Measurements from ENCODE around the gene NCKIPSD.

GRCh38 chr3:48633256-48633655 lies 52.5 kb downstream of the NCKIPSD start:
- TF ChIP-seq, protein P1, sequence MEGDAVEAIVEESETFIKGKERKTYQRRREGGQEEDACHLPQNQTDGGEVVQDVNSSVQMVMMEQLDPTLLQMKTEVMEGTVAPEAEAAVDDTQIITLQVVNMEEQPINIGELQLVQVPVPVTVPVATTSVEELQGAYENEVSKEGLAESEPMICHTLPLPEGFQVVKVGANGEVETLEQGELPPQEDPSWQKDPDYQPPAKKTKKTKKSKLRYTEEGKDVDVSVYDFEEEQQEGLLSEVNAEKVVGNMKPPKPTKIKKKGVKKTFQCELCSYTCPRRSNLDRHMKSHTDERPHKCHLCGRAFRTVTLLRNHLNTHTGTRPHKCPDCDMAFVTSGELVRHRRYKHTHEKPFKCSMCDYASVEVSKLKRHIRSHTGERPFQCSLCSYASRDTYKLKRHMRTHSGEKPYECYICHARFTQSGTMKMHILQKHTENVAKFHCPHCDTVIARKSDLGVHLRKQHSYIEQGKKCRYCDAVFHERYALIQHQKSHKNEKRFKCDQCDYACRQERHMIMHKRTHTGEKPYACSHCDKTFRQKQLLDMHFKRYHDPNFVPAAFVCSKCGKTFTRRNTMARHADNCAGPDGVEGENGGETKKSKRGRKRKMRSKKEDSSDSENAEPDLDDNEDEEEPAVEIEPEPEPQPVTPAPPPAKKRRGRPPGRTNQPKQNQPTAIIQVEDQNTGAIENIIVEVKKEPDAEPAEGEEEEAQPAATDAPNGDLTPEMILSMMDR (IDR thresholded peaks at IDR 0.05; ENCODE audit: extremely low read depth in 1 of 2, insufficient read depth in 1 of 2, low read depth in 1 of 2, low read length in 2 of 2) = no peak
- TF ChIP-seq POLR2A (IDR thresholded peaks at IDR 0.05; ENCODE audit: low read depth, low read length) (no peak), POLR2AphosphoS5 (IDR thresholded peaks at IDR 0.05; ENCODE audit: insufficient read depth, low read depth, low read length) (no peak)

All from endothelial cell of umbilical vein (primary cell).